IPS-18a (cell line): ENCODE measurements around the gene RANBP9.

Experiments used
- H3K27ac ChIP-seq: one replicate; pipeline ENCODE4 v1.5.1; 2013; ENCODE audit warnings: low read length
- H3K27me3 ChIP-seq: one replicate; pipeline ENCODE4 v1.6.1; 2013; ENCODE audit warnings: mild to moderate bottlenecking, low read length; ENCODE audit not compliant: control insufficient read depth, insufficient read depth
- H3K36me3 ChIP-seq: one replicate; pipeline ENCODE4 v1.6.1; 2013; ENCODE audit warnings: low read depth, low read length; ENCODE audit not compliant: control insufficient read depth
- H3K4me1 ChIP-seq: one replicate; pipeline ENCODE4 v1.6.1; 2013; ENCODE audit warnings: low read depth, low read length; ENCODE audit not compliant: control insufficient read depth
- H3K4me3 ChIP-seq: one replicate; pipeline ENCODE4 v1.5.1; 2013; ENCODE audit warnings: low read length
- H3K9ac ChIP-seq: one replicate; pipeline ENCODE4 v1.6.1; 2013; ENCODE audit warnings: mild to moderate bottlenecking, low read length, moderate library complexity
- H3K9me3 ChIP-seq: one replicate; pipeline ENCODE4 v1.6.1; 2013; ENCODE audit warnings: low read depth, low read length; ENCODE audit not compliant: control insufficient read depth

Gene RANBP9

DNA sequence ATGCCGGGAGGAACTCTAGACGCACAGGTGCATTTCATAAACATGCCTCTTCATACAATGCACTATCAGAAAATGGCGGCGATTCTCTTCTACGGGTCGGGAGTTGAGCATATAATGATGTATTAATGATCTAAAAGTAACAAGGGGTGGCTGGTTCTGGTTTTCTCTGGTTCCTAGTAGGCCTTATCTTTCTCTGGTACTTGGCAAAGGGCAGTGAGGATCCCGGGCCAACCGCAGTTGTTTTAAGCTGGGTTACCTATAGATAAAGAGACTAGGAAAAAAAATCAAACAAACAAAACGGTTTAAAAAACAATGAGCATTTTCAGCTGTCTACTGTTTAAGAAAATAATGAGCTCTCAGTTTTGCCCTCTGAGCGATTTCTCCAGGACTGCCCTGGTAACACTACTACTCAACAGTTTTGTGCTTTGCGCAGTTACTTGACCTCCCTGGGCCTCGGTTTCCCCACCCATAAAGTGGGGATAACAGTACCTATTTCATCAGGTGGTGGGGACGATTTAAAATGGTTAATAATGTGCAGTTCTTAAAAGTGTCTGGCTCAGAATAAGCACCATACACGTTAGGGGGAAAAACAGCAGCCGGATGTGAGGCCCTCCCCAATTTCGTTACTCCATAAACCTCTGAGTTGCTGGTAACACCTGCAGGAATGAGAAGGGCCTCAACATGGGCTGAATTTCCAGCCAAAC lies 138.5 kb downstream of the RANBP9 start:
- H3K27ac ChIP-seq, result peak overlapping the region; percentile 85
- no peaks in the 10 kb centered on the region for H3K27me3 ChIP-seq
- H3K9me3 ChIP-seq, result no peaks in the 10 kb centered on the region
- peaks cover 11% of the 10 kb centered on the region for H3K4me1 ChIP-seq
- no peaks in the 10 kb centered on the region for H3K36me3 ChIP-seq
- peak overlapping the region; percentile 90 for H3K4me3 ChIP-seq
- peak overlapping the region; percentile 96 for H3K9ac ChIP-seq

DNA sequence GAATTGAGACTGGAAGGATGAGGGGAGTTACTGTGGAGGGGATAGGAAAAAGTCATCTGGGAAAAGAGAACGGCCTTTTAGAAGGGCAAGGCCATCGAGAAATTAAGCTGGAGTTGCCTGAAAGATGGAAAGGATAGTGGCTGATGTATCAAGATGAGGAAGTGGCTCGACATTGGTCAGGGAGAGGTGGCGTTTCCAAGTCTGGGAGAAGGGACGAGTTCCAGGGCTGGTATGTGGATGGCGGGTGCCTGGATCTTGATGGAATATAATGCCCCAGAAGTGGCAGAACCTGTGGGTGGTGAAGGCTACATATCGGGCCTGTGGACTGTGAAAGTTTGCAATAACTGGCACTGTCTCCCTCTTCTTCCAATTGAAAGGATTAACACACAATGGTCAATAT lies 139.4 kb downstream of the RANBP9 start:
- peaks cover 11% of the 10 kb centered on the region for H3K4me1 ChIP-seq
- no peak overlapping the region for H3K27ac ChIP-seq
- no peaks in the 10 kb centered on the region for H3K36me3 ChIP-seq

More for the DNA sequence above, 139.4 kb downstream of the RANBP9 start:
- Histone ChIP-seq H3K9ac (no peak overlapping the region), H3K4me3 (no peak overlapping the region), H3K27me3 (no peaks in the 10 kb centered on the region), H3K9me3 (no peaks in the 10 kb centered on the region)
